Panc1 (cell line): ENCODE results near the gene CRYBG1. TPM values are rescaled to one million over a fixed set of nuclear protein-coding genes. Genes with fewer than 3 reads are reported as not detected.

Source experiments
- ATAC-seq: fragments of 200-7000 bp; cut with Tn5 transposase; 2 replicates; pipeline ENCODE4 v1.9.1; 2020; ENCODE audit warnings: mild to moderate bottlenecking, moderate library complexity
- BruUV-seq: library from RNA; stranded (reverse); fragments of 400-500 nt; replicated peaks from 2 replicates; lab custom pipeline; 2021; lab: Mats Ljungman, UMichigan
- CTCF ChIA-PET: fragments of 300-600 bp; sonication (Branson Sonifier 250); formaldehyde crosslinking; loops from one replicate; lab custom pipeline; 2022; ENCODE audit warnings: antibody characterized with exemption; lab: Charles Lee
- POLR2A ChIA-PET: fragments of 300-600 bp; sonication (Branson Sonifier 250); formaldehyde crosslinking; loops from one replicate; lab custom pipeline; 2022; ENCODE audit warnings: antibody characterized with exemption; lab: Charles Lee
- DNase-seq: peaks from one replicate; pipeline ENCODE4 v3.0.0-alpha.2; 2010; ENCODE audit warnings: low read depth, low spot score
- H3K27ac ChIP-seq: 2 replicates; pipeline ENCODE4 v1.5.1; 2011; ENCODE audit warnings: mild to moderate bottlenecking, low read length, inconsistent platforms
- H3K27me3 ChIP-seq: fragments of 200-500 bp; sonication (Bioruptor generic); 2 replicates; pipeline ENCODE4 v1.6.0; 2014; ENCODE audit warnings: low read length, inconsistent platforms; ENCODE audit not compliant: control insufficient read depth, insufficient read depth
- H3K36me3 ChIP-seq: fragments of 200-500 bp; sonication (Bioruptor generic); 2 replicates; pipeline ENCODE4 v1.5.1; 2014; ENCODE audit warnings: inconsistent platforms, mild to moderate bottlenecking, low read length, moderate library complexity; ENCODE audit not compliant: control insufficient read depth, insufficient read depth
- H3K4me1 ChIP-seq: 2 replicates; pipeline ENCODE4 v1.5.1; 2011; ENCODE audit warnings: inconsistent platforms, mild to moderate bottlenecking, low read length, moderate library complexity; ENCODE audit not compliant: control insufficient read depth, insufficient read depth
- H3K4me3 ChIP-seq, 2 experiments: 2 replicates each; pipeline ENCODE4 v1.5.1; 2011 to 2012; ENCODE audit warnings: low read depth in 2 of 2, low read length in 2 of 2, mild to moderate bottlenecking in 2 of 2, inconsistent platforms in 1 of 2, moderate library complexity in 1 of 2
- H3K9me3 ChIP-seq: fragments of 200-500 bp; sonication (Bioruptor generic); 2 replicates; pipeline ENCODE4 v1.5.1; 2014; ENCODE audit warnings: low read depth, mild to moderate bottlenecking, inconsistent platforms, low read length, moderate library complexity; ENCODE audit not compliant: control insufficient read depth, insufficient read depth
- CTCF ChIP-seq: fragments of 450-650 bp; IDR thresholded peaks from 2 replicates; pipeline ENCODE4 v1.5.1; 2017; ENCODE audit warnings: mild to moderate bottlenecking
- POLR2AphosphoS5 ChIP-seq: IDR thresholded peaks from 2 replicates; pipeline ENCODE4 v1.6.1; 2012; ENCODE audit warnings: mild to moderate bottlenecking, low read depth, low read length, moderate library complexity
- REST ChIP-seq, 2 experiments: IDR thresholded peaks; 2 replicates each; pipeline ENCODE4 v1.6.1; 2011 to 2012; ENCODE audit warnings: low read depth in 2 of 2, control low read depth in 1 of 2, low read length in 1 of 2, mild to moderate bottlenecking in 1 of 2, moderate library complexity in 1 of 2; ENCODE audit not compliant: insufficient read depth in 1 of 2
- SIN3A ChIP-seq: IDR thresholded peaks from 2 replicates; pipeline ENCODE4 v1.6.1; 2012; ENCODE audit warnings: low read depth, mild to moderate bottlenecking, low read length, moderate library complexity, borderline replicate concordance; ENCODE audit not compliant: insufficient read depth
- TCF7L2 ChIP-seq: IDR thresholded peaks from 2 replicates; pipeline ENCODE4 v1.6.1; 2011; ENCODE audit warnings: mild to moderate bottlenecking, low read depth, low read length, inconsistent platforms
- in situ Hi-C: cut with HindIII; loops from 2 replicates; pipeline ENCODE4 v1.10.0; 2016; ENCODE audit warnings: low sequenced_read_pairs, low pct_unique_long_range_greater_than_20kb
- intact Hi-C: fragments of 100-400 bp; cut with micrococcal nuclease; formaldehyde crosslinking; loops from one replicate; pipeline ENCODE4 v1.10.0; 2022; ENCODE audit not compliant: unreplicated experiment
- total RNA-seq: library from RNA; stranded (reverse); gene quantifications from one replicate; pipeline ENCODE4 v1.2.1, GENCODE V29; 2021; ENCODE audit not compliant: unreplicated experiment

CRYBG1 gene
- total RNA-seq, 1 experiment from 2014 or later: 32.3 TPM

- Histone ChIP-seq H3K27me3 (no peaks in the 10 kb centered on the region; the same call in 1 of the 2 replicates), H3K27ac (no peak overlapping the region), H3K4me3 (no peak overlapping the region), H3K9me3 (no peaks in the 10 kb centered on the region), H3K36me3 (no peaks in the 10 kb centered on the region), H3K4me1 (no peaks in the 10 kb centered on the region)
- DNase-seq (no peak), ATAC-seq (no peak)
- ChIA-PET CTCF (no interaction called here), POLR2A (no interaction called here)
- no TSS peak for BruUV-seq
- intact Hi-C loops (no loop called here), in situ Hi-C loops (no loop called here)
- no peak for TF ChIP-seq TCF7L2
- TF ChIP-seq CTCF: no peak
- TF ChIP-seq SIN3A: no peak
These were observed 114.8 kb downstream of the CRYBG1 start for GRCh38 chr6:106475284-106475683.

- TF ChIP-seq CTCF (no peak), POLR2AphosphoS5 (no peak), REST (IDR thresholded peaks at IDR 0.05; ENCODE audit: insufficient read depth in 1 of 2, low read depth in 2 of 2, low read length in 1 of 2) (no peak), SIN3A (no peak), TCF7L2 (no peak)
- Histone ChIP-seq H3K4me3 (no peak overlapping the region), H3K9me3 (no peaks in the 10 kb centered on the region), H3K27ac (no peak overlapping the region), H3K36me3 (no peaks in the 10 kb centered on the region), H3K4me1 (no peaks in the 10 kb centered on the region), H3K27me3 (no peaks in the 10 kb centered on the region; the same call in 1 of the 2 replicates)
- BruUV-seq: no TSS peak
- ATAC-seq (no peak), DNase-seq (no peak)
- intact Hi-C loops (no loop called here), in situ Hi-C loops (no loop called here)
- CTCF ChIA-PET: no interaction called here
- POLR2A ChIA-PET: no interaction called here
These were observed 116.0 kb downstream of the CRYBG1 start for GRCh38 chr6:106476331-106477105.
